ENCODE measurements around the gene MTUS2.
A peak's percentile ranks its signal among the peaks of the same experiment; 100 is the strongest.

Gene MTUS2

GRCh38 chr13:29548722-29549121 lies 728.6 kb downstream of the MTUS2 start:
- no peak overlapping the region for H3K4me3 ChIP-seq (ENCODE audit: low read depth, low read length)
- peaks cover 65% of the 10 kb centered on the region for H3K36me3 ChIP-seq
- DNase-seq: peak; percentile 45
- no peaks in the 10 kb centered on the region for H3K27me3 ChIP-seq
- H3K4me1 ChIP-seq: peaks cover 10% of the 10 kb centered on the region
- no peaks in the 10 kb centered on the region for H3K9me3 ChIP-seq
- TF ChIP-seq CTCF (IDR thresholded peaks at IDR 0.05; ENCODE audit: low read depth, low read length): no peak

GRCh38 chr13:29550430-29550988 lies 730.4 kb downstream of the MTUS2 start:
- TF ChIP-seq CTCF (IDR thresholded peaks at IDR 0.05; ENCODE audit: low read depth, low read length): no peak
- Histone ChIP-seq H3K4me3 (ENCODE audit: low read depth, low read length) (no peak overlapping the region), H3K4me1 (peaks cover 10% of the 10 kb centered on the region), H3K27me3 (no peaks in the 10 kb centered on the region), H3K9me3 (no peaks in the 10 kb centered on the region), H3K36me3 (peaks cover 72% of the 10 kb centered on the region)
- no peak for DNase-seq

- H3K27me3 ChIP-seq: no peaks in the 10 kb centered on the region
- no peak for TF ChIP-seq CTCF (IDR thresholded peaks at IDR 0.05; ENCODE audit: low read depth, low read length)
- no peak for DNase-seq
- no peaks in the 10 kb centered on the region for H3K9me3 ChIP-seq
- no peak overlapping the region for H3K4me3 ChIP-seq (ENCODE audit: low read depth, low read length)
- H3K36me3 ChIP-seq: peaks cover 67% of the 10 kb centered on the region
- peaks cover 10% of the 10 kb centered on the region for H3K4me1 ChIP-seq
These were observed 731.1 kb downstream of the MTUS2 start for GRCh38 chr13:29551214-29551613.

Data from BE2C (cell line).